ENCODE data around the gene SARS2. TPM values are rescaled to one million over a fixed set of nuclear protein-coding genes. Genes with fewer than 3 reads are reported as not detected.
"Not testable (repeated sequence)": the region's sequence is repeated elsewhere in the genome, so short reads cannot be mapped to it uniquely, and the experiment has no call there.

The SARS2 gene
- 10 to 100 TPM; 21.1 to 30.1 TPM for total RNA-seq

- Mint-ChIP-seq H3K4me1 (ENCODE audit: low read depth) (peaks cover 62% of the 10 kb centered on the region), H3K36me3 (ENCODE audit: insufficient read depth in 2 of 2) (peaks cover 8 to 23% of the 10 kb centered on the region in 2 donors), H3K27ac (peak within 1 kb of the TSS; percentile 93), H3K27me3 (ENCODE audit: low read depth) (no peaks in the 10 kb centered on the region), H3K4me3 (peak within 1 kb of the TSS; percentile 98), H3K9me3 (no peaks in the 10 kb centered on the region)
- peak; percentile 7 to 64 for ATAC-seq (replicated peaks in 1 of 2)
- peak; percentile 88 to 94 for DNase-seq
These were observed at the start of gene SARS2 for GRCh38 chr19:38929929-38930775. TSS of gene SARS2 (minus strand) at chr19:38930763. CDS start at chr19:38930736, 27 bp downstream.

- Mint-ChIP-seq H3K36me3 (ENCODE audit: insufficient read depth in 2 of 2) (peaks cover 4 to 5% of the 10 kb centered on the region in 2 donors), H3K4me3 (no peak overlapping the region), H3K9me3 (peaks cover 4% of the 10 kb centered on the region in 2 donors), H3K27ac (no peak overlapping the region), H3K27me3 (ENCODE audit: low read depth) (peaks cover 29% of the 10 kb centered on the region), H3K4me1 (ENCODE audit: low read depth) (peaks cover 30% of the 10 kb centered on the region)
- ATAC-seq (replicated peaks in 1 of 2) (no peak), DNase-seq (no peak)
These were observed 49.2 kb upstream of the SARS2 start for GRCh38 chr19:38979812-38980211.

- Mint-ChIP-seq H3K27me3 (ENCODE audit: low read depth) (peaks cover 36% of the 10 kb centered on the region), H3K4me3 (no peak overlapping the region)
These were observed 47.7 kb upstream of the SARS2 start for GRCh38 chr19:38978326-38978689.

GRCh38 chr19:38977445-38978325 lies 47.1 kb upstream of the SARS2 start:
- Mint-ChIP-seq H3K4me3 (no peak overlapping the region), H3K27ac (no peak overlapping the region), H3K4me1 (ENCODE audit: low read depth) (peaks cover 30% of the 10 kb centered on the region), H3K36me3 (ENCODE audit: insufficient read depth in 2 of 2) (peaks cover 4 to 5% of the 10 kb centered on the region in 2 donors), H3K27me3 (ENCODE audit: low read depth) (peaks cover 36% of the 10 kb centered on the region), H3K9me3 (peaks cover 4% of the 10 kb centered on the region in 2 donors)
- ATAC-seq (replicated peaks in 1 of 2) (peak; percentile 99), DNase-seq (peak; percentile 82)

More at GRCh38 chr19:38978326-38978689, 47.7 kb upstream of the SARS2 start:
- Mint-ChIP-seq H3K4me1 (ENCODE audit: low read depth) (peaks cover 30% of the 10 kb centered on the region), H3K9me3 (peaks cover 4% of the 10 kb centered on the region in 2 donors), H3K27ac (no peak overlapping the region), H3K36me3 (ENCODE audit: insufficient read depth in 2 of 2) (peaks cover 4 to 5% of the 10 kb centered on the region in 2 donors)
- ATAC-seq (replicated peaks in 1 of 2) (no peak), DNase-seq (no peak)

GRCh38 chr19:38975861-38976271 lies 45.3 kb upstream of the SARS2 start:
- ATAC-seq (replicated peaks in 1 of 2) = no peak
- Mint-ChIP-seq H3K4me1 (ENCODE audit: low read depth) (peaks cover 30% of the 10 kb centered on the region), H3K4me3 (peak overlapping the region; percentile 73 to 81), H3K9me3 (peaks cover 4% of the 10 kb centered on the region in 2 donors), H3K27ac (no peak overlapping the region), H3K27me3 (ENCODE audit: low read depth) (peaks cover 45% of the 10 kb centered on the region), H3K36me3 (ENCODE audit: insufficient read depth in 2 of 2) (peaks cover 4 to 5% of the 10 kb centered on the region in 2 donors)
- DNase-seq = no peak

- no peak within 1 kb of the TSS for H3K27ac Mint-ChIP-seq
- DNase-seq = no peak
- ATAC-seq (replicated peaks in 1 of 2) = no peak
- peaks cover 41% of the 10 kb centered on the region for H3K27me3 Mint-ChIP-seq (ENCODE audit: low read depth)
- H3K36me3 Mint-ChIP-seq (ENCODE audit: insufficient read depth in 2 of 2) = peaks cover 0 to under 1% of the 10 kb centered on the region in 2 donors
- peaks cover 30% of the 10 kb centered on the region for H3K4me1 Mint-ChIP-seq (ENCODE audit: low read depth)
- H3K9me3 Mint-ChIP-seq = peaks cover under 1% of the 10 kb centered on the region in 2 donors
- H3K4me3 Mint-ChIP-seq = peak within 1 kb of the TSS; percentile 73 to 81
These were observed 44.8 kb upstream of the SARS2 start, which contains the start of gene FBXO17 for GRCh38 chr19:38975214-38975860. TSS of gene FBXO17 (minus strand) at chr19:38975742. CDS start at chr19:38950319, 25,423 bp downstream.

- peak overlapping the region; percentile 51 to 70 for H3K4me3 Mint-ChIP-seq
- DNase-seq (no peak), ATAC-seq (replicated peaks in 1 of 2) (no peak)
- H3K27me3 Mint-ChIP-seq (ENCODE audit: low read depth) = peaks cover 41% of the 10 kb centered on the region
- H3K9me3 Mint-ChIP-seq = no peaks in the 10 kb centered on the region
- peaks cover 30% of the 10 kb centered on the region for H3K4me1 Mint-ChIP-seq (ENCODE audit: low read depth)
- H3K36me3 Mint-ChIP-seq (ENCODE audit: insufficient read depth in 2 of 2) = no peaks in the 10 kb centered on the region
- H3K27ac Mint-ChIP-seq = no peak overlapping the region
These were observed 44.2 kb upstream of the SARS2 start for GRCh38 chr19:38974624-38975213.

GRCh38 chr19:38971672-38972071 lies 41.1 kb upstream of the SARS2 start:
- no peak for ATAC-seq (replicated peaks in 1 of 2)
- H3K9me3 Mint-ChIP-seq = no peaks in the 10 kb centered on the region
- peaks cover 9% of the 10 kb centered on the region for H3K4me1 Mint-ChIP-seq (ENCODE audit: low read depth)
- no peaks in the 10 kb centered on the region for H3K36me3 Mint-ChIP-seq (ENCODE audit: insufficient read depth in 2 of 2)
- H3K27me3 Mint-ChIP-seq (ENCODE audit: low read depth) = peaks cover 38% of the 10 kb centered on the region
- H3K4me3 Mint-ChIP-seq = no peak overlapping the region
- DNase-seq = no peak
- no peak overlapping the region for H3K27ac Mint-ChIP-seq

GRCh38 chr19:38970664-38971532 lies 40.3 kb upstream of the SARS2 start:
- H3K9me3 Mint-ChIP-seq = no peaks in the 10 kb centered on the region
- peaks cover 1% of the 10 kb centered on the region for H3K4me1 Mint-ChIP-seq (ENCODE audit: low read depth)
- DNase-seq = no peak
- H3K36me3 Mint-ChIP-seq (ENCODE audit: insufficient read depth in 2 of 2) = no peaks in the 10 kb centered on the region
- peaks cover 30% of the 10 kb centered on the region for H3K27me3 Mint-ChIP-seq (ENCODE audit: low read depth)
- no peak overlapping the region for H3K4me3 Mint-ChIP-seq
- no peak overlapping the region for H3K27ac Mint-ChIP-seq
- ATAC-seq (replicated peaks in 1 of 2) = no peak

GRCh38 chr19:38966149-38966548 lies 35.6 kb upstream of the SARS2 start:
- H3K9me3 Mint-ChIP-seq; H3K36me3 Mint-ChIP-seq (ENCODE audit: insufficient read depth in 2 of 2); DNase-seq; H3K27me3 Mint-ChIP-seq (ENCODE audit: low read depth); H3K4me1 Mint-ChIP-seq (ENCODE audit: low read depth); ATAC-seq (replicated peaks in 1 of 2); H3K4me3 Mint-ChIP-seq; H3K27ac Mint-ChIP-seq: not testable (repeated sequence)

- H3K36me3 Mint-ChIP-seq (ENCODE audit: insufficient read depth in 2 of 2) = no peaks in the 10 kb centered on the region
- ATAC-seq (replicated peaks in 1 of 2) = no peak
- H3K4me3 Mint-ChIP-seq = no peak overlapping the region
- no peaks in the 10 kb centered on the region for H3K9me3 Mint-ChIP-seq
- peaks cover 9% of the 10 kb centered on the region for H3K4me1 Mint-ChIP-seq (ENCODE audit: low read depth)
- H3K27me3 Mint-ChIP-seq (ENCODE audit: low read depth) = peaks cover 5% of the 10 kb centered on the region
- H3K27ac Mint-ChIP-seq = no peak overlapping the region
- no peak for DNase-seq
These were observed 34.2 kb upstream of the SARS2 start for GRCh38 chr19:38964738-38965137.

- Mint-ChIP-seq H3K27me3 (ENCODE audit: low read depth) (no peaks in the 10 kb centered on the region), H3K36me3 (ENCODE audit: insufficient read depth in 2 of 2) (no peaks in the 10 kb centered on the region), H3K27ac (no peak overlapping the region), H3K4me3 (no peak overlapping the region), H3K4me1 (ENCODE audit: low read depth) (peaks cover 9% of the 10 kb centered on the region), H3K9me3 (no peaks in the 10 kb centered on the region)
- DNase-seq (no peak), ATAC-seq (replicated peaks in 1 of 2) (no peak)
These were observed 29.1 kb upstream of the SARS2 start for GRCh38 chr19:38959618-38960017.
